Activated CD4-positive, alpha-beta T cell treated with anti-CD3 and anti-CD28 coated beads, Interleukin-2, amount 50 U/mL, for 4 hours (primary cell): ENCODE data around the gene AMD1.
"Not testable (repeated sequence)": the region's sequence is repeated elsewhere in the genome, so short reads cannot be mapped to it uniquely, and the experiment has no call there.

Experiments used
- DNase-seq, 2 experiments: peaks; one replicate each; pipeline ENCODE4 v3.0.0-alpha.2; 2020

The AMD1 gene

GRCh38 chr6:110878751-110879522, 4.4 kb downstream of the AMD1 start:
- no peak for DNase-seq

DNA sequence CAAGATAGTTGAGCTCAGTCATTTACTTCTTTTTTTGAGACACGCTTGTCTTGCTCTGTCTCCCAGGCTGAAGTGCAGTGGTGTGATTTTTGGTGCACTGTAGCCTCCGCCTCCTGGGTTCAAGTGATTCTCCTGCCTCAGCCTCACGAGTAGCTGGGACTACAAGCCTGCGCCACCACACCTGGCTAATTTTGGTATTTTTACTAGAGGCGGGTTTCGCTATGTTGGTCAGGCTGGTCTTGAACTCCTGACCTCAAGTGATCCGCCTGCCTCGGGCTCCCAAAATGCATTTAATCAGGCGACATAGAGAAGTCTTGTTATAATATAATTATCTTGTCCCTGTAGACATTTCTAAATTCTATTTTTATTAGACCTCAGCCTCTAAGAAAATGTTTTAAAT, 6.1 kb downstream of the AMD1 start:
- DNase-seq = no peak

GRCh38 chr6:110881546-110882273, 7.1 kb downstream of the AMD1 start:
- DNase-seq = no peak

DNA sequence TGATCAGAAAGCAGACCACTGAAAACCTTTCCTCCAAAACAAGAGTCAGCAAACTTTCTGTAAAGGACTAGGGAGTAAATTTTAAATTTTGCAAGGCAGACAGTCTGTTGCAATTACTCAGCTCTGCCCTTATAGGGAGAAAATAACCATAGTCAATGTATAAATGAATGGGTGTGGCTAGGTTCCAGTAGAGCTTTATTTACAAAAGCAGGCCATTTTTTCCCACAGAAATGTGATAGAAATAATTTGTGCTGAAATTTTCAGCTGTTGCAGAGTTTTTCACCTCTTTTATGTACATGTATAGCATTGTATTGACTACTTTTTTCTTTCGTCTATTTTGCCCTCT, 7.7 kb downstream of the AMD1 start:
- DNase-seq = no peak

GRCh38 chr6:110882824-110883554, 8.4 kb downstream of the AMD1 start:
- no peak for DNase-seq

DNA sequence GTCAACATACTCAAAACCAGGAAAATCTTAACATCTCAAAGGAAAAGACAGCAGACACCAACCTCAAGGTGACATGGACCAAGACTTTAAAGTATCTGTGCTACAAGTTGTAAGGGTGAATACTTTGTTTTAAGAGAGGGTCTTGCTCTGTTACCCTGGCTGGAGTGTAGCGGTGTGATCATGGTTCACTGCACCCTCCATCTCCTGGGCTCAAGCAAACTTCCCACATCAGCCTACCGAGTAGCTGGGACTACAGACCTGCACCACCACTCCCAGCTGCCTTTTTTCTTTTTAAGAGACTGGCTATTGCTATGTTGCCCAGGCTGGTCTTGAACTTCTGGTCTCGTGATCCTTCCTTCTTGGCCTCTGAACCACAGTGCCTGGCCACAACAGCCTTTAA, 9.7 kb downstream of the AMD1 start:
- no peak for DNase-seq

GRCh38 chr6:110885526-110885925, 10.9 kb downstream of the AMD1 start:
- no peak for DNase-seq

- DNase-seq = no peak
These were observed 12.1 kb downstream of the AMD1 start for GRCh38 chr6:110886555-110887167.

GRCh38 chr6:110890288-110890687, 15.7 kb downstream of the AMD1 start:
- DNase-seq = no peak

GRCh38 chr6:110895907-110896608, 21.5 kb downstream of the AMD1 start:
- no peak for DNase-seq

- DNase-seq = no peak
These were observed 22.8 kb downstream of the AMD1 start for GRCh38 chr6:110897433-110897832.

DNA sequence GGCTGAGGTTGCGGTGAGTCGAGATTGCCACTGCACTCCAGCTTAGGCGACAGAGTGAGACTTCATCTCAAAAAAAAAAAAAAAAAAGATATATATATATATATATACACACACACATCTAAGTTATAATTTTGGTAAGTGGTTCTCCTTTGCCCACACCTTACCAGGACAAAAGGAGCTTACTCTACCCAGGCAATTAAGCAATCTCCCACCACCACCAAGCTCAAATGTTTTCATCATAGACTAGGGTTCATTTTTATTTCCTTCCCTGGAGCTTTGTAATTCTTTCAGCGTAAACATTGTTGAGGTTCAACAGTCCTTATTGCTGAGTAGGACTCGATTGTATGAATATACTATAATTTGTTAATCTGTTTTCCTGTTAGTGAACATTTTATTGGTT, 23.5 kb downstream of the AMD1 start:
- DNase-seq = no peak

DNA sequence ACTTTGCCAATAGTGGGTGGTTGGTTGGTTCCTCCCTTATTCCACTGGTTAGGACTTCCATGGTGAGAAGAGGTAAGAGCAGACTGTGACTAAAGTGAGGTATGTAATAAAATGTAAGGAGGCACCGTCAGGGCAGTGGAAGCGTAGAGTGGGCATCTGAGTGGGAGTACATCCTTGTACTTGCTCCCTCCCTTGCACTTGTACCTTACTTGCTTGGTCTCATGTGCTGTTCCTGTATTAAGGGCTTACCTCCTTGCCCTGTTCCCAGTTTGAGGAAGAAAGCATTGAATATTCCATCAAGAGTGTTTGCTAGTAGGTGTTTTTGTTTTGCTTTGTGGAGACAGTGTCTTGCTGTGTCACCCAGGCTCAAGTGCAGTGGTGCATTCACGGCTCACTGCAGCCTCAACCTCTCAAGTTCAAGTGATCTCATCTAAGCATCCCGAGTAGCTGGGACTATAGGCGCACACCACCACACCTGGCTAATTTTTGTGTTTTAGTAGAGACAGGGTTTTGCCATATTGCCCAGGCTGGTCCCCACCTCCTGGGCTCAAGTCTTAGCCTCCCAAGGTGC, 25.5 kb downstream of the AMD1 start:
- no peak for DNase-seq

DNA sequence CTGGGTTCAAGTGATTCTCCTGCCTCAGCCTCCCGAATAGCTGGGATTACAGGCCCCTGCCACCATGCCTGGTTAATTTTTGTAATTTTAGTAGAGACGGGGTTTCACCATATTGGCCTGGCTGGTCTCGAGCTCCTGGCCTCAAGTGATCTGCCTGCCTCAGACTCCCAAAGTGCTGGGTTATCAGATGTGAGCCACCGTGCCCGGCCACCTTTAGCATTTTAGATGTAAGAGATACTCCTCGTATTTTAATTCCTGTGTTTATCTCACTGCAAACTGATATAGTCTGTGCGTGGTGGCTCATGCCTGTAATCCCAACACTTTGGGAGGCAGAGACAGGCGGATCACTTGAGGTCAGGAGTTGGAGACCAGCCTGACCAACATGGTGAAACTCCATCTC, 27.0 kb downstream of the AMD1 start:
- not testable (repeated sequence) for DNase-seq

- DNase-seq = no peak
These were observed 27.5 kb downstream of the AMD1 start for GRCh38 chr6:110902091-110902490.

DNA sequence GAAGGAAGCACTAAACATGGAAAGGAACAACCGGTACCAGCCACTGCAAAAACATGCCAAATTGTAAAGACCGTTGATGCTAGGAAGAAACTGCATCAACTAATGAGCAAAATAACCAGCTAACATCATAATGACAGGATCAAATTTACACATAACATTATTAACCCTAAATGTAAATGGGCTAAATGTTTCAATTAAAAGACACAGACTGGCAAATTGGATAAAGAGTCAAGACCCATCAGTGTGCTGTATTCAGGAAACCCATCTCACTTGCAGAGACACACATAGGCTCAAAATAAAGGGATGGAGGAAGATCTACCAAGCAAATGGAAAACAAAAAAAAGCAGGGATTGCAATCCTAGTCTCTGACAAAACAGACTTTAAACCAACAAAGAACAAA, 31.7 kb downstream of the AMD1 start:
- DNase-seq = not testable (repeated sequence)

GRCh38 chr6:110930781-110931180, 56.2 kb downstream of the AMD1 start:
- DNase-seq = no peak

DNA sequence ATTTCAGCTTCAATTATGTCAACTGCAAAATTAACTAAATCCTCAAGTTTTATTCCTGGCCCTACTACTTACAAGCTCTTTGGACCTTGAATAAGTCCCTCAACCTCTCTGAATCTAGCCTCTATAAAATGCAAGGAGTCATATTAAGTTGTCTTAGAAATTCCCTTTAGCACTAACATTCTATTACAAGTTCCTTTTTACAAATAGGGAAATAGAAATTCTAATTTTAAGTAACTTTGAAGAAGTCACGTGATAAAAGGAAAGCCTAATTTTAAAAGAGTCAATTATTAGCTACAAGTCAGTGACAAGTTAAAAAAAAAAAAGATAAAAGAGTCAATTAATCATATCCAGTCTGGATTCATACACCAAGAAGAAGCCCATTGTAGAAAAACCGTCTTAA, 59.3 kb downstream of the AMD1 start:
- no peak for DNase-seq

- no peak for DNase-seq
These were observed 59.9 kb downstream of the AMD1 start for GRCh38 chr6:110934381-110934898.

GRCh38 chr6:110935171-110935570, 60.6 kb downstream of the AMD1 start:
- DNase-seq = no peak

DNA sequence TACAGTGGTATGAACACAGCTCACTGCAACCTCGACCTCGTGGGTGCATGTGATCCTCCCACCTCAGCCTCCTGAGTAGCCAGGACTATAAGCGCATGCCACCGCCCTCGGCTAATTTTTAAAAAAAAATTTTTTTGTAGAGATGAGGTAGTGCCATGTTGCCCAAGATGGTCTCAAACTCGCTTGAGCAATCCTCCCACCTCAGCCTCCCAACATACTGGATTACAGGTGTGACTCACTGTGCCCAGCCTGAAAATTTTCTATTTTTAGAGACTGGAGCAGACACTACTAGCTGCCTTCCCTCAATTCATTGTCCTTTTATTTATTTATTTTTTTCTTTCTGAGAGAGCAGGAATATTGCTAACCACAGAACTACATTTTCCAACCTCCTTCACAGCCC, 63.6 kb downstream of the AMD1 start:
- DNase-seq = no peak
